ENCODE data around the gene PKHD1.

DNA sequence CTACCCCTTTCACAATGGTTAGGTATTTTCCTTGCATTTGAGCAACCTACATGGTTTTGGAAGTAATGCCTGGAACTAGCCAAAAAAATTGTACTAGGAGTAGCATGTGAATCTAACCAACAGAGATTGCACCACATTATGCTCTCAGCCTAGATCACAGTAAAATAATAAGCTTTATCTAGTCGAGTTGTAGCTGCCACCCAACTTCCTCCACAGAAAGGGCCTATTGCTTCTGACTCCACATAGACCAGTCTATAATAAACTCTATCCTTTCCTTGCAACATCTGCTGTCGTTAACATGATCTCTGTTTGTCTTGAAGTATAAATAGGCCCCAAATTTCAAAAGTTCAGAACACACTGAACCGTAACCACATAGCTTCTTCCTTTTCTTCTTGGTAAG, 375.5 kb downstream of the PKHD1 start:
- no peak for TF ChIP-seq CTCF (conservative IDR thresholded peaks at IDR 0.05; ENCODE audit: low read depth, low read length)
- TF ChIP-seq EZH2 (IDR thresholded peaks at IDR 0.05; ENCODE audit: low read length, unreplicated experiment): no peak
- TF ChIP-seq EZH2phosphoT487 (IDR thresholded peaks at IDR 0.05; ENCODE audit: borderline replicate concordance, low read length): no peak
